Measurements from ENCODE around the gene OR2L5. TPM values are rescaled to one million over a fixed set of nuclear protein-coding genes. Genes with fewer than 3 reads are reported as not detected.

Gene OR2L5
- total RNA-seq, 1 donor from 2014 or later: not detected

- Histone ChIP-seq H3K36me3 (ENCODE audit: control insufficient read depth, insufficient read depth, low read length) (no peaks in the 10 kb centered on the region), H3K27me3 (ENCODE audit: control insufficient read depth, insufficient read depth, low read length) (no peaks in the 10 kb centered on the region), H3K4me3 (ENCODE audit: low read depth, low read length) (no peak within 1 kb of the TSS)
- DNase-seq (ENCODE audit: low read depth): no peak
- no peak for TF ChIP-seq CTCF (IDR thresholded peaks at IDR 0.05; ENCODE audit: insufficient read depth, low read length, poor library complexity, severe bottlenecking)
These were observed 33.1 kb downstream of the OR2L5 start, which contains the start of gene OR2L3 for GRCh38 chr1:248046536-248046935. Gene OR2L3 (plus strand): TSS chr1:248046836. CDS start chr1:248060682, 13,846 bp downstream.

DNA sequence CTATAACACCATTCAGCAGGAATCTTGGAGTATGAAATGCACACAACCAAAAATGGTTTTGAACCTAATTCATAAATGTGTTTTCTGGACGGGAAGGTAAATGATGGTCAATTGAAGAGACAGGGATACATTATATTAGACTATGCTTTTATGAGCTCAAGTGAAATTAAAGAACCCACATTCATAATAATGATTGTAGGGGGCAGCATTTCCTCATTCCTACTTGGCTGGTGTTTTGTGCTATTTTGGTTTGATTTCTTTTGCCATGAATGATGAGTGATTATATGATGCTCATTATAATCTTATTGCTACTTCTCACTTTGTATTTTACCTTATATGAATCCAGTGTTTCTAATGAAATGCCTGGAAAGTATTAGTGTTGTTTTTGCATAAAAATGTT, 33.5 kb downstream of the OR2L5 start:
- Histone ChIP-seq H3K36me3 (ENCODE audit: control insufficient read depth, insufficient read depth, low read length) (no peaks in the 10 kb centered on the region), H3K27me3 (ENCODE audit: control insufficient read depth, insufficient read depth, low read length) (no peaks in the 10 kb centered on the region), H3K4me3 (ENCODE audit: low read depth, low read length) (no peak overlapping the region)
- no peak for TF ChIP-seq CTCF (IDR thresholded peaks at IDR 0.05; ENCODE audit: insufficient read depth, low read length, poor library complexity, severe bottlenecking)
- no peak for DNase-seq (ENCODE audit: low read depth)

- no peaks in the 10 kb centered on the region for H3K27me3 ChIP-seq (ENCODE audit: control insufficient read depth, insufficient read depth, low read length)
- DNase-seq (ENCODE audit: low read depth): no peak
- no peaks in the 10 kb centered on the region for H3K36me3 ChIP-seq (ENCODE audit: control insufficient read depth, insufficient read depth, low read length)
- no peak for TF ChIP-seq CTCF (IDR thresholded peaks at IDR 0.05; ENCODE audit: insufficient read depth, low read length, poor library complexity, severe bottlenecking)
- H3K4me3 ChIP-seq (ENCODE audit: low read depth, low read length): no peak overlapping the region
These were observed 41.2 kb downstream of the OR2L5 start for GRCh38 chr1:248054671-248055070.

DNA sequence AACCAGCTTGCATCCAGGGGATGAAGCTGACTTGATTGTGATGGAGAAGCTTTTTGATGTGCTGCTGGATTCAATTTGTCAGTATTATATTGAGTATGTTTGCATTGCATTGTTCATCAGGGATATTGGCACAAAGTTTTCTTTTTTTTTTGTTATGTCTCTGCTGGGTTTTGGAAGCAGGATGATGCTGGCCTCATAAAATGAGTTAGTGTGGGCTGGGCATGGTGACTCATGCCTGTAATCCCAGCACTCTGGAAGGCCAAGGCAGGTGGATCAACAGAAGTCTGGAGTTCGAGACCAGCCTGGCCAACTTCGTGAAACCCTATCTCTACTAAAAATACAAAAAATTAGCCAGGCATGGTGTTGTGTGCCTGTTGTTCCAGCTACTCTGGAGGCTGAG, 41.8 kb downstream of the OR2L5 start:
- Histone ChIP-seq H3K27me3 (ENCODE audit: control insufficient read depth, insufficient read depth, low read length) (no peaks in the 10 kb centered on the region), H3K36me3 (ENCODE audit: control insufficient read depth, insufficient read depth, low read length) (no peaks in the 10 kb centered on the region), H3K4me3 (ENCODE audit: low read depth, low read length) (no peak overlapping the region)
- no peak for TF ChIP-seq CTCF (IDR thresholded peaks at IDR 0.05; ENCODE audit: insufficient read depth, low read length, poor library complexity, severe bottlenecking)
- DNase-seq (ENCODE audit: low read depth): no peak

DNA sequence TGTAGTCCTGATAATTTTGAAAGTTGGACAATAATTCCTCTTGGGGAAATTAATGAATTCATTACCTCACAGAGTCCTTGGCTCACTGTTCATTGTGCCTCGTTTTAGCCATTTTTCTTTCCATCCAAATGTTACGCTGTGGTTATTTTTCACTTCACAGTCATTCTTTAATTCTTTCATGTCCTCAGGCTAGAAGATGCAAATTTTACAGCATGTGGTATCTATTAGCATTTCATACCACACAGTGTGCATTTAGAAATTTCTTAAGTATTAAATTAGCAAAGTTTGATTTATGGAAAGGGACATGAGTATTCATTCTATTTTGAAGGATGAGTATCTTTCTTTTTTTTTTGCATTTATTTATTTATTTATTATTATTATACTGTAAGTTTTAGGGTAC, 51.6 kb downstream of the OR2L5 start:
- no peak for TF ChIP-seq CTCF (IDR thresholded peaks at IDR 0.05; ENCODE audit: insufficient read depth, low read length, poor library complexity, severe bottlenecking)
- no peak overlapping the region for H3K4me3 ChIP-seq (ENCODE audit: low read depth, low read length)
- H3K27me3 ChIP-seq (ENCODE audit: control insufficient read depth, insufficient read depth, low read length): no peaks in the 10 kb centered on the region
- no peak for DNase-seq (ENCODE audit: low read depth)
- no peaks in the 10 kb centered on the region for H3K36me3 ChIP-seq (ENCODE audit: control insufficient read depth, insufficient read depth, low read length)

DNA sequence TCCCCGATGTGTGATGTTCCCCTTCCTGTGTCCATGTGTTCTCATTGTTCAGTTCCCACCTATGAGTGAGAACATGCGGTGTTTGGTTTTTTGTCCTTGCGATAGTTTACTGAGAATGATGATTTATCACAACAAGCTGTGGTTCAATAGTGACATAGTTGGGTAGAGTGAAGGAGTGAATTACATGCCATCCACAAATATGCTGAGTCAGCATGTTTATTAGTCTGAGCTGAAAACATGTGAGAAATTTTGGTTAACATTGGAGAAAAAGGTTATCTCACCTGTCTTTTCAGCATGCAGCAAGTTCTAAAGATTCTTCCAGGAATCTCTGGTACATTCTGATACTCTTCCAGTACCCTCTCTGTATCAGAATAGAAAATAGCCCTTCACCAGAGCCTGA, 52.1 kb downstream of the OR2L5 start:
- no peaks in the 10 kb centered on the region for H3K27me3 ChIP-seq (ENCODE audit: control insufficient read depth, insufficient read depth, low read length)
- H3K36me3 ChIP-seq (ENCODE audit: control insufficient read depth, insufficient read depth, low read length): no peaks in the 10 kb centered on the region
- DNase-seq (ENCODE audit: low read depth): no peak
- H3K4me3 ChIP-seq (ENCODE audit: low read depth, low read length): no peak overlapping the region
- no peak for TF ChIP-seq CTCF (IDR thresholded peaks at IDR 0.05; ENCODE audit: insufficient read depth, low read length, poor library complexity, severe bottlenecking)
